ENCODE measurements around the gene TUBB6.

GRCh38 chr18:12258719-12259705 lies 49.0 kb upstream of the TUBB6 start:
- TF ChIP-seq CTCF (IDR thresholded peaks at IDR 0.05; ENCODE audit: low read depth, low read length) (no peak), EZH2phosphoT487 (IDR thresholded peaks at IDR 0.05; ENCODE audit: low read depth) (no peak)

Measured in OCI-LY3 (cell line).